Activated CD8-positive, alpha-beta T cell treated with anti-CD3 and anti-CD28 coated beads for 36 hours (primary cell): ENCODE data around the gene RPL39L. TPM values are rescaled to one million over a fixed set of nuclear protein-coding genes. Genes with fewer than 3 reads are reported as not detected.

ENCODE experiments used
- ATAC-seq: fragments of 200-7000 bp; cut with Tn5 transposase; one replicate; pipeline ENCODE4 v1.10.0; 2021; ENCODE audit warnings: mild to moderate bottlenecking, moderate library complexity
- CTCF ChIA-PET: fragments of 350-600 bp; sonication (Branson Sonifier 250); formaldehyde crosslinking; loops from one replicate; lab custom pipeline; 2021; ENCODE audit warnings: antibody characterized with exemption; lab: Charles Lee
- POLR2A ChIA-PET: fragments of 350-600 bp; sonication (Branson Sonifier 250); formaldehyde crosslinking; loops from one replicate; lab custom pipeline; 2021; ENCODE audit warnings: antibody characterized with exemption; lab: Charles Lee
- DNase-seq: peaks from one replicate; pipeline ENCODE4 v3.0.0-alpha.2; 2020
- H3K27ac Mint-ChIP-seq: one replicate; pipeline ENCODE4 v1.8.0; 2021; ENCODE audit warnings: mild to moderate bottlenecking, mixed read lengths
- H3K27me3 Mint-ChIP-seq: one replicate; pipeline ENCODE4 v1.8.0; 2021; ENCODE audit warnings: mixed read lengths
- H3K36me3 Mint-ChIP-seq: one replicate; pipeline ENCODE4 v1.8.0; 2021; ENCODE audit warnings: low read depth, mixed read lengths
- H3K4me1 Mint-ChIP-seq: one replicate; pipeline ENCODE4 v1.8.0; 2021; ENCODE audit warnings: low read depth, mixed read lengths
- H3K4me3 Mint-ChIP-seq: one replicate; pipeline ENCODE4 v1.8.0; 2021; ENCODE audit warnings: mild to moderate bottlenecking, moderate library complexity, mixed read lengths
- H3K9me3 Mint-ChIP-seq: one replicate; pipeline ENCODE4 v1.8.0; 2021; ENCODE audit warnings: mixed read lengths
- CTCF ChIP-seq: fragments of 200-600 bp; IDR thresholded peaks from one replicate; pipeline ENCODE4 v1.8.0; 2022; ENCODE audit warnings: antibody characterized with exemption, mild to moderate bottlenecking
- intact Hi-C: fragments of 100-400 bp; cut with micrococcal nuclease; formaldehyde crosslinking; loops from one replicate; pipeline ENCODE4 v1.10.0; 2022
- total RNA-seq, 2 experiments: library from RNA; stranded (reverse); gene quantifications; one replicate each; pipeline ENCODE4 v1.2.3, GENCODE V29; 2021

The RPL39L gene
- total RNA-seq, 2 experiments from 2014 or later = 12.1 to 16.2 TPM

GRCh38 chr3:187093320-187093719, 46.0 kb downstream of the RPL39L start:
- Mint-ChIP-seq H3K36me3 (peaks cover 8% of the 10 kb centered on the region), H3K27ac (no peak overlapping the region), H3K4me1 (peaks cover 12% of the 10 kb centered on the region), H3K9me3 (peaks cover 25% of the 10 kb centered on the region), H3K27me3 (no peaks in the 10 kb centered on the region), H3K4me3 (no peak overlapping the region)
- intact Hi-C loops = no loop called here
- ChIA-PET CTCF (interaction anchor here (1.0 to 2.2 kb wide), 7 partner anchors 12 to 72 kb away, joined by 3 to 6 read pairs (median 3); partner anchors contain the start of gene RPL39L), POLR2A (no interaction called here)
- DNase-seq (no peak), ATAC-seq (no peak)
- TF ChIP-seq CTCF = no peak

- ChIA-PET POLR2A (no interaction called here), CTCF (no interaction called here)
- DNase-seq (no peak), ATAC-seq (no peak)
- Mint-ChIP-seq H3K27ac (no peak overlapping the region), H3K36me3 (peaks cover 15% of the 10 kb centered on the region), H3K4me1 (peaks cover 9% of the 10 kb centered on the region), H3K27me3 (no peaks in the 10 kb centered on the region), H3K9me3 (peaks cover 22% of the 10 kb centered on the region), H3K4me3 (no peak overlapping the region)
- intact Hi-C loops = no loop called here
- TF ChIP-seq CTCF = no peak
Measured at GRCh38 chr3:187088701-187089100, 50.6 kb downstream of the RPL39L start.

GRCh38 chr3:187086831-187087230, 52.5 kb downstream of the RPL39L start:
- intact Hi-C loops = no loop called here
- Mint-ChIP-seq H3K4me1 (peaks cover 9% of the 10 kb centered on the region), H3K27ac (no peak overlapping the region), H3K27me3 (no peaks in the 10 kb centered on the region), H3K4me3 (no peak overlapping the region), H3K36me3 (peaks cover 15% of the 10 kb centered on the region), H3K9me3 (peaks cover 18% of the 10 kb centered on the region)
- ChIA-PET POLR2A (no interaction called here), CTCF (no interaction called here)
- DNase-seq = no peak
- no peak for TF ChIP-seq CTCF
- no peak for ATAC-seq

- H3K27me3 Mint-ChIP-seq = no peaks in the 10 kb centered on the region
- TF ChIP-seq CTCF = no peak
- H3K4me3 Mint-ChIP-seq = no peak overlapping the region
- no peak for DNase-seq
- H3K4me1 Mint-ChIP-seq = peaks cover 10% of the 10 kb centered on the region
- POLR2A ChIA-PET = no interaction called here
- CTCF ChIA-PET = interaction anchor here (0.6 kb wide), 1 partner anchor 27 kb away, joined by 3 read pairs; no protein-coding TSS in a partner anchor
- no peak for ATAC-seq
- peaks cover 18% of the 10 kb centered on the region for H3K9me3 Mint-ChIP-seq
- no peak overlapping the region for H3K27ac Mint-ChIP-seq
- intact Hi-C loops = no loop called here
- peaks cover 15% of the 10 kb centered on the region for H3K36me3 Mint-ChIP-seq
Measured at GRCh38 chr3:187085933-187086332, 53.4 kb downstream of the RPL39L start.

- Mint-ChIP-seq H3K36me3 (peaks cover 15% of the 10 kb centered on the region), H3K9me3 (peaks cover 18% of the 10 kb centered on the region), H3K27ac (no peak overlapping the region), H3K4me1 (peaks cover 12% of the 10 kb centered on the region), H3K27me3 (no peaks in the 10 kb centered on the region), H3K4me3 (no peak overlapping the region)
- CTCF ChIA-PET = interaction anchor here (0.6 to 1.8 kb wide), 3 partner anchors 17 to 236 kb away, joined by 3 to 7 read pairs (median 3); no protein-coding TSS in a partner anchor
- intact Hi-C loops = no loop called here
- POLR2A ChIA-PET = no interaction called here
- no peak for ATAC-seq
- no peak for DNase-seq
- TF ChIP-seq CTCF = no peak
Measured at GRCh38 chr3:187085021-187085666, 54.2 kb downstream of the RPL39L start.
